OCI-LY3 (cell line): ENCODE results near the gene PYGO1.
A peak's percentile ranks its signal among the peaks of the same experiment; 100 is the strongest.

Experiments used
- EZH2phosphoT487 ChIP-seq: fragments of 200-600 bp; shearing (Covaris generic); IDR thresholded peaks from 2 replicates; pipeline ENCODE4 v1.6.1; 2018; ENCODE audit warnings: antibody characterized with exemption, mixed run types, low read depth
- TF ChIP-seq, protein P1 (sequence below): fragments of 200-600, 300-600 bp; sonication (generic); IDR thresholded peaks from 2 replicates; pipeline ENCODE4 v1.5.1; 2014; ENCODE audit warnings: antibody characterized with exemption, low read length, low read depth

DNA sequence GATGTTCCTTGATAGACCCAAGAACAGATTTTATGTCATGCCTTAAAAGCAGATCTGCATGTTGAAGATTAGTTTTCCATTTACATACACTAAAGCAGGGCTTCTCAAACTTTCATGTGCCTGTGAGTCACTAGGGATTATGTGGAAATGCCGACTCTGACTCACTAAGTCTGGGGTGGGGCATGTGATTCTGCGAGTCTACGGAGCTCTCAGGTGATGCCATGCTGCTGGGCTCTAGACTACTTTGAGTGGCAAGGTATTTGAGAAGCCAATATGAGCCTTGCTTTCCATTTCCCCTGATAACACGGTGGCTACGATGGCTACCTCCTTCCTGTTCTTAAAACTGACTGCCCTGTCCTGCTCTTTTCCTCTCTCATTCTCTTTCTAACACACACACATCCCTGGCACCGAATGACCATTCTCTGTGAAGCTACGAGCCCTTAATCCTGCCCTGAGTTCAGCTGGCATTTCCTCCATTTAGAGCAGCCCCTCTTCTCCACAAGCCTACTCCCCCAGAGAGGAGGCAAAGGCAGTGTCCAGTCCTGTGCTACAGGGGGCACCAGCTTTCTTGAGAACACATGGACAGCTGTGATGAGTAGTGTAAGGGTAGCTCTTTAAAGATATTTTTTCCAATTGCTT lies 39.7 kb upstream of the PYGO1 start:
- TF ChIP-seq, protein P1, sequence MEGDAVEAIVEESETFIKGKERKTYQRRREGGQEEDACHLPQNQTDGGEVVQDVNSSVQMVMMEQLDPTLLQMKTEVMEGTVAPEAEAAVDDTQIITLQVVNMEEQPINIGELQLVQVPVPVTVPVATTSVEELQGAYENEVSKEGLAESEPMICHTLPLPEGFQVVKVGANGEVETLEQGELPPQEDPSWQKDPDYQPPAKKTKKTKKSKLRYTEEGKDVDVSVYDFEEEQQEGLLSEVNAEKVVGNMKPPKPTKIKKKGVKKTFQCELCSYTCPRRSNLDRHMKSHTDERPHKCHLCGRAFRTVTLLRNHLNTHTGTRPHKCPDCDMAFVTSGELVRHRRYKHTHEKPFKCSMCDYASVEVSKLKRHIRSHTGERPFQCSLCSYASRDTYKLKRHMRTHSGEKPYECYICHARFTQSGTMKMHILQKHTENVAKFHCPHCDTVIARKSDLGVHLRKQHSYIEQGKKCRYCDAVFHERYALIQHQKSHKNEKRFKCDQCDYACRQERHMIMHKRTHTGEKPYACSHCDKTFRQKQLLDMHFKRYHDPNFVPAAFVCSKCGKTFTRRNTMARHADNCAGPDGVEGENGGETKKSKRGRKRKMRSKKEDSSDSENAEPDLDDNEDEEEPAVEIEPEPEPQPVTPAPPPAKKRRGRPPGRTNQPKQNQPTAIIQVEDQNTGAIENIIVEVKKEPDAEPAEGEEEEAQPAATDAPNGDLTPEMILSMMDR = peak; percentile 24
- TF ChIP-seq EZH2phosphoT487 = no peak
